C4-2B (cell line): Measurements from ENCODE around the gene MAP3K15.

Source experiments
- ZFX ChIP-seq: fragments of 450-650 bp; IDR thresholded peaks from 2 replicates; pipeline ENCODE4 v1.6.1; 2017
- TF ChIP-seq, protein P1 (sequence below): fragments of 450-650 bp; conservative IDR thresholded peaks from 2 replicates; pipeline ENCODE4 v1.5.1; 2017; ENCODE audit warnings: mild to moderate bottlenecking

GRCh38 chrX:19446397-19446796 is 68.9 kb downstream of the MAP3K15 start:
- TF ChIP-seq, protein P1, sequence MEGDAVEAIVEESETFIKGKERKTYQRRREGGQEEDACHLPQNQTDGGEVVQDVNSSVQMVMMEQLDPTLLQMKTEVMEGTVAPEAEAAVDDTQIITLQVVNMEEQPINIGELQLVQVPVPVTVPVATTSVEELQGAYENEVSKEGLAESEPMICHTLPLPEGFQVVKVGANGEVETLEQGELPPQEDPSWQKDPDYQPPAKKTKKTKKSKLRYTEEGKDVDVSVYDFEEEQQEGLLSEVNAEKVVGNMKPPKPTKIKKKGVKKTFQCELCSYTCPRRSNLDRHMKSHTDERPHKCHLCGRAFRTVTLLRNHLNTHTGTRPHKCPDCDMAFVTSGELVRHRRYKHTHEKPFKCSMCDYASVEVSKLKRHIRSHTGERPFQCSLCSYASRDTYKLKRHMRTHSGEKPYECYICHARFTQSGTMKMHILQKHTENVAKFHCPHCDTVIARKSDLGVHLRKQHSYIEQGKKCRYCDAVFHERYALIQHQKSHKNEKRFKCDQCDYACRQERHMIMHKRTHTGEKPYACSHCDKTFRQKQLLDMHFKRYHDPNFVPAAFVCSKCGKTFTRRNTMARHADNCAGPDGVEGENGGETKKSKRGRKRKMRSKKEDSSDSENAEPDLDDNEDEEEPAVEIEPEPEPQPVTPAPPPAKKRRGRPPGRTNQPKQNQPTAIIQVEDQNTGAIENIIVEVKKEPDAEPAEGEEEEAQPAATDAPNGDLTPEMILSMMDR: no peak
- TF ChIP-seq ZFX: no peak
